Endothelial cell (in vitro differentiated cells): ENCODE results near the gene UVRAG. TPM values are rescaled to one million over a fixed set of nuclear protein-coding genes. Genes with fewer than 3 reads are reported as not detected.
A peak's percentile ranks its signal among the peaks of the same experiment; 100 is the strongest.

Experiments used
- DNase-seq: peaks from one replicate; pipeline ENCODE4 v3.0.0; 2021; ENCODE audit warnings: low spot score
- H3K27ac Mint-ChIP-seq: one replicate; pipeline ENCODE4 v1.8.0; 2021; ENCODE audit warnings: mixed read lengths, inconsistent platforms; ENCODE audit not compliant: unreplicated experiment
- H3K27me3 Mint-ChIP-seq: one replicate; pipeline ENCODE4 v1.8.0; 2021; ENCODE audit warnings: mild to moderate bottlenecking, moderate library complexity, mixed read lengths, inconsistent platforms; ENCODE audit not compliant: unreplicated experiment
- H3K36me3 Mint-ChIP-seq: one replicate; pipeline ENCODE4 v1.8.0; 2021; ENCODE audit warnings: mild to moderate bottlenecking, low read depth, mixed read lengths, inconsistent platforms; ENCODE audit not compliant: unreplicated experiment
- H3K4me1 Mint-ChIP-seq: one replicate; pipeline ENCODE4 v1.8.0; 2021; ENCODE audit warnings: mild to moderate bottlenecking, mixed read lengths, inconsistent platforms; ENCODE audit not compliant: unreplicated experiment
- H3K4me3 Mint-ChIP-seq: one replicate; pipeline ENCODE4 v1.8.0; 2021; ENCODE audit warnings: mild to moderate bottlenecking, mixed read lengths, inconsistent platforms; ENCODE audit not compliant: unreplicated experiment
- H3K9me3 Mint-ChIP-seq: one replicate; pipeline ENCODE4 v1.8.0; 2021; ENCODE audit warnings: mixed read lengths, inconsistent platforms; ENCODE audit not compliant: unreplicated experiment
- CTCF ChIP-seq: fragments of 200-600 bp; sonication (generic); IDR thresholded peaks from one replicate; pipeline ENCODE4 v1.5.0; 2021; ENCODE audit warnings: antibody characterized with exemption; ENCODE audit not compliant: unreplicated experiment
- total RNA-seq: library from RNA; stranded (reverse); fragmentation: NEBNext Ultra II Directional; extraction: Animal tissue kit (Norgen Biotek cat#: 25700); gene quantifications from one replicate; pipeline ENCODE4 v1.2.1, GENCODE V29; 2021; ENCODE audit not compliant: unreplicated experiment

UVRAG gene
- total RNA-seq, 1 donor from 2014 or later, result 25.0 TPM

GRCh38 chr11:75820645-75821044 is 5.6 kb downstream of the UVRAG start:
- no peaks in the 10 kb centered on the region for H3K27me3 Mint-ChIP-seq
- no peaks in the 10 kb centered on the region for H3K36me3 Mint-ChIP-seq
- H3K27ac Mint-ChIP-seq, result no peak overlapping the region
- H3K4me3 Mint-ChIP-seq, result no peak overlapping the region
- H3K9me3 Mint-ChIP-seq, result no peaks in the 10 kb centered on the region
- DNase-seq, result no peak
- no peak for TF ChIP-seq CTCF
- peaks cover 5% of the 10 kb centered on the region for H3K4me1 Mint-ChIP-seq

GRCh38 chr11:75821202-75821601 is 6.2 kb downstream of the UVRAG start:
- H3K27me3 Mint-ChIP-seq, result no peaks in the 10 kb centered on the region
- no peak for TF ChIP-seq CTCF
- H3K4me3 Mint-ChIP-seq, result no peak overlapping the region
- no peaks in the 10 kb centered on the region for H3K9me3 Mint-ChIP-seq
- no peak overlapping the region for H3K27ac Mint-ChIP-seq
- H3K36me3 Mint-ChIP-seq, result no peaks in the 10 kb centered on the region
- no peak for DNase-seq
- H3K4me1 Mint-ChIP-seq, result peaks cover 5% of the 10 kb centered on the region

GRCh38 chr11:75822541-75822940 is 7.5 kb downstream of the UVRAG start:
- TF ChIP-seq CTCF, result no peak
- no peak for DNase-seq
- H3K4me3 Mint-ChIP-seq, result no peak overlapping the region
- H3K27me3 Mint-ChIP-seq, result no peaks in the 10 kb centered on the region
- H3K4me1 Mint-ChIP-seq, result peaks cover 19% of the 10 kb centered on the region
- H3K9me3 Mint-ChIP-seq, result no peaks in the 10 kb centered on the region
- no peaks in the 10 kb centered on the region for H3K36me3 Mint-ChIP-seq
- no peak overlapping the region for H3K27ac Mint-ChIP-seq

GRCh38 chr11:75823415-75823814 is 8.4 kb downstream of the UVRAG start:
- Mint-ChIP-seq H3K27ac (no peak overlapping the region), H3K9me3 (no peaks in the 10 kb centered on the region), H3K4me3 (no peak overlapping the region), H3K4me1 (peaks cover 23% of the 10 kb centered on the region), H3K36me3 (no peaks in the 10 kb centered on the region), H3K27me3 (no peaks in the 10 kb centered on the region)
- DNase-seq, result no peak
- TF ChIP-seq CTCF, result no peak

- H3K9me3 Mint-ChIP-seq, result no peaks in the 10 kb centered on the region
- no peak for DNase-seq
- peaks cover 23% of the 10 kb centered on the region for H3K4me1 Mint-ChIP-seq
- no peaks in the 10 kb centered on the region for H3K36me3 Mint-ChIP-seq
- H3K4me3 Mint-ChIP-seq, result no peak overlapping the region
- no peak for TF ChIP-seq CTCF
- H3K27ac Mint-ChIP-seq, result peak overlapping the region; percentile 6
- H3K27me3 Mint-ChIP-seq, result no peaks in the 10 kb centered on the region
These were observed 8.9 kb downstream of the UVRAG start for GRCh38 chr11:75823946-75824345.
